Mesenchymal stem cell (in vitro differentiated cells and primary cell): Measurements from ENCODE around the gene BAZ2A. TPM values are rescaled to one million over a fixed set of nuclear protein-coding genes. Genes with fewer than 3 reads are reported as not detected.

Experiments
- DNase-seq: peaks from one replicate; pipeline ENCODE4 v3.0.0-alpha.2; 2013
- H2AFZ ChIP-seq: one replicate; pipeline ENCODE4 v1.6.1; 2013; ENCODE audit warnings: low read depth, mild to moderate bottlenecking, control low read depth, inconsistent platforms, low read length, moderate library complexity
- H2AK5ac ChIP-seq: 2 replicates; pipeline ENCODE4 v1.6.1; 2013; ENCODE audit warnings: low read length, moderate library complexity, mild to moderate bottlenecking, inconsistent platforms; ENCODE audit not compliant: severe bottlenecking
- H2BK120ac ChIP-seq: one replicate; pipeline ENCODE4 v1.6.1; 2013; ENCODE audit warnings: low read depth, mild to moderate bottlenecking, inconsistent platforms, low read length, moderate library complexity
- H2BK12ac ChIP-seq, 2 experiments: one replicate each; pipeline ENCODE4 v1.6.1; 2013; ENCODE audit warnings: inconsistent platforms in 2 of 2, low read length in 2 of 2, mild to moderate bottlenecking in 2 of 2, moderate library complexity in 2 of 2, control low read depth in 1 of 2
- H2BK15ac ChIP-seq: one replicate; pipeline ENCODE4 v1.6.1; 2013; ENCODE audit warnings: mild to moderate bottlenecking, low read depth, inconsistent platforms; ENCODE audit not compliant: poor library complexity, severe bottlenecking
- H2BK5ac ChIP-seq: 2 replicates; pipeline ENCODE4 v1.6.1; 2013; ENCODE audit warnings: low read depth, mild to moderate bottlenecking, low read length, control low read depth, inconsistent platforms; ENCODE audit not compliant: poor library complexity, severe bottlenecking
- H3K14ac ChIP-seq, 2 experiments: one replicate each; pipeline ENCODE4 v1.6.1; 2013; ENCODE audit warnings: inconsistent platforms in 2 of 2, low read length in 2 of 2, control low read depth in 1 of 2, mild to moderate bottlenecking in 1 of 2, moderate library complexity in 1 of 2
- H3K18ac ChIP-seq, 2 experiments: one replicate each; pipeline ENCODE4 v1.6.1; 2013; ENCODE audit warnings: inconsistent platforms in 2 of 2, low read length in 2 of 2, control low read depth in 1 of 2, low read depth in 1 of 2, mild to moderate bottlenecking in 1 of 2
- H3K23ac ChIP-seq, 2 experiments: one replicate each; pipeline ENCODE4 v1.6.1; 2013; ENCODE audit warnings: inconsistent platforms in 2 of 2, low read length in 2 of 2, mild to moderate bottlenecking in 2 of 2, moderate library complexity in 2 of 2, control low read depth in 1 of 2
- H3K27ac ChIP-seq: 2 replicates; pipeline ENCODE4 v1.5.1; 2013; ENCODE audit warnings: mild to moderate bottlenecking, moderate library complexity, low read length, control low read depth, inconsistent platforms; ENCODE audit not compliant: poor library complexity, severe bottlenecking
- H3K27me3 ChIP-seq, 2 experiments: 2 replicates each; pipeline versions ENCODE4 v1.6.1 to v1.7.0; 2013; ENCODE audit warnings: low read length in 2 of 2, mild to moderate bottlenecking in 2 of 2, moderate library complexity in 2 of 2, control low read depth in 1 of 2, inconsistent platforms in 1 of 2; ENCODE audit not compliant: control insufficient read depth in 1 of 2, insufficient read depth in 1 of 2
- H3K36me3 ChIP-seq, 2 experiments: 2 replicates each; pipeline versions ENCODE4 v1.6.1 to v1.7.0; 2013; ENCODE audit warnings: low read length in 2 of 2, control low read depth in 1 of 2, inconsistent platforms in 1 of 2, low read depth in 1 of 2, mild to moderate bottlenecking in 1 of 2; ENCODE audit not compliant: insufficient read depth in 2 of 2, control insufficient read depth in 1 of 2
- H3K4ac ChIP-seq, 2 experiments: one replicate each; pipeline ENCODE4 v1.6.1; 2013; ENCODE audit warnings: inconsistent platforms in 2 of 2, low read length in 2 of 2, mild to moderate bottlenecking in 2 of 2, moderate library complexity in 2 of 2, control low read depth in 1 of 2, low read depth in 1 of 2
- H3K4me1 ChIP-seq: 2 replicates; pipeline ENCODE4 v1.6.1; 2013; ENCODE audit warnings: low read depth, low read length, control low read depth; ENCODE audit not compliant: control insufficient read depth, insufficient read depth
- H3K4me2 ChIP-seq: 2 replicates; pipeline ENCODE4 v1.6.1; 2013; ENCODE audit warnings: low read length, mild to moderate bottlenecking, inconsistent platforms; ENCODE audit not compliant: poor library complexity, severe bottlenecking
- H3K4me3 ChIP-seq, 2 experiments: 2 replicates each; pipeline versions ENCODE4 v1.5.1 to v1.7.0; 2013; ENCODE audit warnings: low read length in 2 of 2, mild to moderate bottlenecking in 2 of 2, control low read depth in 1 of 2, low read depth in 1 of 2; ENCODE audit not compliant: insufficient read depth in 1 of 2
- H3K79me1 ChIP-seq: replicated peaks from 2 replicates; pipeline ENCODE4 v1.6.1; 2013; ENCODE audit warnings: mild to moderate bottlenecking, control low read depth, low read length, inconsistent platforms; ENCODE audit not compliant: poor library complexity, severe bottlenecking
- H3K9ac ChIP-seq: 2 replicates; pipeline ENCODE4 v1.7.0; 2013; ENCODE audit warnings: mild to moderate bottlenecking, low read length, moderate library complexity
- H3K9me3 ChIP-seq: 2 replicates; pipeline ENCODE4 v1.7.0; 2013; ENCODE audit warnings: mild to moderate bottlenecking, low read length; ENCODE audit not compliant: control insufficient read depth
- H4K8ac ChIP-seq: one replicate; pipeline ENCODE4 v1.6.1; 2013; ENCODE audit warnings: inconsistent platforms, mild to moderate bottlenecking, low read length, moderate library complexity
- H4K91ac ChIP-seq: one replicate; pipeline ENCODE4 v1.6.1; 2013; ENCODE audit warnings: mild to moderate bottlenecking, low read length, inconsistent platforms
- WGBS: methylation state at CpG from one replicate; pipeline ENCODE4 v1.1.7; 2013; ENCODE audit warnings: mixed read lengths; 5-methylcytosine and 5-hydroxymethylcytosine counted together
- polyA plus RNA-seq, 2 experiments: library from polyadenylated mRNA; stranded (reverse); fragments of 200-250 nt; gene quantifications; one replicate each; pipeline ENCODE4 v1.2.3, GENCODE V29; 2013

The BAZ2A gene
- polyA plus RNA-seq (2013, experiment 1 of 2): 80.3 TPM
- 69.0 TPM for polyA plus RNA-seq (2013, experiment 2 of 2)

DNA sequence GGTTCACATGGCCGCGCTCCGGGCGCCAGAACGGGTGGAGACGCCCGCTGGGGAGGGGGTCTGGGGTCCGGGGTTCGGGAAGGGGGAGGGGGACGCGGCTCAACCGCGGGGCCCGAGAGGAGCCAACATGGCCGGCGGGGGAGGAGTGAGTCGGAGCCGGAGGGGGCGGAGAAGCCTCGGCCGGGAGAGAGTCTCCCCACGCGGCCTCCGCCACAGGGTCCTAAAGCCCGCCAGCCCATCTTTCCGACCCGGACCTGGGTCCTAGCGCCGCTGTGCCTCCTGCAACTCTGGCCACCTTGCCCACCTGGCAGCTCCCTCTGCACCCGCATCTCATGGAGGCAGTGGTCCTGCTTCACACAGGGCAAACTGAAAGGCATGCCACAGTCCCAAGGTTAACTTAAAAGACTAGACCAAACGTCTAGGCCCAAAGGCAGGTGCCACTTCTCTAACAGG is at the start of gene BAZ2A:
Gene BAZ2A, minus strand, starts transcription at position 147 of the 453 bp plus-strand sequence. CDS start 12,796 bp downstream, outside the sequence.
- no peaks in the 10 kb centered on the region for H3K27me3 ChIP-seq
- peak within 1 kb of the TSS; percentile 39 for H2AK5ac ChIP-seq
- peak within 1 kb of the TSS; percentile 96 for H3K9ac ChIP-seq
- H3K4me3 ChIP-seq: peak within 1 kb of the TSS; percentile 93 to 97
- peak within 1 kb of the TSS; percentile 71 to 97 for H3K23ac ChIP-seq
- no peak within 1 kb of the TSS for H2AFZ ChIP-seq
- peak; percentile 86 for DNase-seq
- peak within 1 kb of the TSS; percentile 89 to 98 for H3K4ac ChIP-seq
- H3K79me1 ChIP-seq: peaks cover 12% of the 10 kb centered on the region
- peak within 1 kb of the TSS; percentile 80 for H4K8ac ChIP-seq
- H3K14ac ChIP-seq: peak within 1 kb of the TSS; percentile 68 to 78
- H2BK12ac ChIP-seq: peak within 1 kb of the TSS in 1 of 2 experiments; percentile 40
- H4K91ac ChIP-seq: peak within 1 kb of the TSS; percentile 87
- H2BK5ac ChIP-seq: peak within 1 kb of the TSS; percentile 32
- H3K9me3 ChIP-seq: no peaks in the 10 kb centered on the region
- H2BK15ac ChIP-seq: peak within 1 kb of the TSS; percentile 99
- H3K4me2 ChIP-seq: peak within 1 kb of the TSS; percentile 84
- peak within 1 kb of the TSS; percentile 96 for H2BK120ac ChIP-seq
- H3K36me3 ChIP-seq: peaks cover 11 to 16% of the 10 kb centered on the region in 2 experiments
- 4% methylated on average over 16 of the region's 31 CpGs for whole genome bisulfite sequencing
- H3K4me1 ChIP-seq: peaks cover 27% of the 10 kb centered on the region
- H3K27ac ChIP-seq: peak within 1 kb of the TSS; percentile 55
- peak within 1 kb of the TSS; percentile 94 to 97 for H3K18ac ChIP-seq

DNA sequence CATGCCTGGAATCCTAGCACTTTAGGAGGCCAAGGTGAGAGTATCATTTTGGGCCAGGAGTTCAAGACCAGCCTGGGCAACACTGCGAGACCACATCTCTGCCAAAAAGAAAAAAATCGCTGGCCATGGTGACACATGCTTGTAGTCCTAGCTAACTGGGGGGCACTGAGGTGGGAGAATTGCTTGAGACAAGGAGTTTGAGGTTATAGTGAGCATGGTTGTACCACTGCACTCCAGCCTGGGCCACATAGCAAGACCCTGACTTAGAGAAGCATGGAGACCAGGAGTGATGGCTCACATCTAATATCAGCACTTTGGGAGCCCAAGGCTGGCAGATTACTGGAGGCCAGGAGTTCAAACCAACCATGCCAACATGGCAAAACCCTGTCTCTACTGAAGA is 48.7 kb upstream of the BAZ2A start:
- Histone ChIP-seq H3K4me3 (no peak overlapping the region), H4K91ac (no peak overlapping the region), H2BK5ac (no peak overlapping the region), H3K27me3 (no peaks in the 10 kb centered on the region), H3K9ac (no peak overlapping the region), H2BK120ac (no peak overlapping the region), H2BK12ac (no peak overlapping the region), H3K36me3 (peaks cover 23 to 27% of the 10 kb centered on the region in 2 experiments), H3K4ac (no peak overlapping the region), H3K23ac (no peak overlapping the region), H2BK15ac (no peak overlapping the region), H3K79me1 (no peaks in the 10 kb centered on the region), H2AK5ac (no peak overlapping the region), H3K18ac (no peak overlapping the region), H4K8ac (no peak overlapping the region), H3K4me2 (no peak overlapping the region), H3K4me1 (peaks cover 8% of the 10 kb centered on the region), H2AFZ (no peak overlapping the region), H3K9me3 (no peaks in the 10 kb centered on the region), H3K14ac (no peak overlapping the region), H3K27ac (no peak overlapping the region)
- WGBS: 93% methylated on average over 2 of the region's 2 CpGs
- DNase-seq: no peak

DNA sequence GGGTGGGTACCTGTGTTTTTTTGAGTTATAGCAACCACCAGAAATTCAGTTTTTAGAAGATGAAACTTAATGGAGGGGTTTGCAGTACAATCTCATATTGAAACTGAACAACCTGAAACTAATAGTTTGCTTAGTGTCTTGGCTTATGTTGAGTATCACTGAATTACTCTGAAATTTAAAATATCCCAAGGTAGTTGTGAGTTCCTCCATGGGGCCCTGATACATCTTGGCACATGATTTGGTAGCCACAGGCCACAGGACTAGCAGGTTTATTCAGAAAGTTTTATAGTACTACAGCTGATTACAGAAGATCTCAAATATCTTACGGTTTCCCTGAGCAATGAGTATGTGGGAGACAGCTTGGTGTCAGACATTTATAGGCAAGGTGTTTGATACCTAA is 47.6 kb upstream of the BAZ2A start:
- Histone ChIP-seq H4K91ac (no peak overlapping the region), H3K4me1 (peaks cover 5% of the 10 kb centered on the region), H2BK5ac (no peak overlapping the region), H4K8ac (no peak overlapping the region), H3K27me3 (no peaks in the 10 kb centered on the region), H3K14ac (no peak overlapping the region), H3K27ac (no peak overlapping the region), H3K9ac (peak overlapping the region; percentile 41), H2BK120ac (no peak overlapping the region), H3K9me3 (no peaks in the 10 kb centered on the region), H3K23ac (no peak overlapping the region), H3K79me1 (no peaks in the 10 kb centered on the region), H3K4me3 (no peak overlapping the region), H3K4ac (no peak overlapping the region), H2AFZ (no peak overlapping the region), H3K4me2 (no peak overlapping the region), H3K18ac (no peak overlapping the region), H3K36me3 (peaks cover 15 to 29% of the 10 kb centered on the region in 2 experiments), H2BK15ac (no peak overlapping the region), H2AK5ac (no peak overlapping the region), H2BK12ac (no peak overlapping the region)
- no peak for DNase-seq
- no CpG with 5 or more reads among the region's 1 CpG for WGBS

DNA sequence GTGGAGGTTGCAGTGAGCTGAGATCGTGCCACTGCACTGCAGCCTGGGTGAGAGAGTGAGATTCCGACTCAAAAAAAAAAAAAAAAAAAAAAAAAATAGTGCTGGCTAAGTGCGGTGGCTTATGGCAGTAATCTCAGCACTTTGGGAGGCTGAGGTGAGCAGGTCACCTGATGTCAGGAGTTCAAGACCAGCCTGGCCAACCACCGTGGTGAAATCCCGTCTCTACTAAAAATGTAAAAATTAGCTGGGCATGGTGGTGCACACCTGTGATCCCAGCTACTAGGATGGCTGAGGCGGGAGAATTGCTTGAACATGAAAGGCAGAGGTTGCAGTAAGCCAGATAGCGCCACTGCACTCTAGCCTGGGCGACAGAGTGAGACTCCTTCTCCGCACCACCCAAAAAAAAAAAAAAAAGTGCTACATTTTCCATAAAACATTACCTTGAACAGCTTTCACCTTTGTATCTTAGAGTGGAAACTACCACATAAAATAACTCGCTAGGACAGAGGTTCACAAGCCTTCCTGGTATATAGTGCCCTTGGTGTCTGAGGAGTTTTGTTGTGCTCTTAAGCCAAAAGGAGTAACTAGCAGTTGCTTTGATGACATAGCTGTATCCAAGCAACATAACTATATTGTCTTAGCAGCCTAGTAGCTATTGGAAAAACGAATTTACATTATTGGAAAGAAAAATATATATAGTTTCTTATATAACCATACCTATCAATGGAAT is 46.9 kb upstream of the BAZ2A start:
- Histone ChIP-seq H3K36me3 (peaks cover 15 to 36% of the 10 kb centered on the region in 2 experiments), H3K4me2 (no peak overlapping the region), H3K4me3 (no peak overlapping the region), H3K23ac (no peak overlapping the region), H4K91ac (no peak overlapping the region), H3K14ac (no peak overlapping the region), H3K9me3 (no peaks in the 10 kb centered on the region), H2AK5ac (no peak overlapping the region), H3K27me3 (no peaks in the 10 kb centered on the region), H2BK120ac (no peak overlapping the region), H2BK12ac (no peak overlapping the region), H3K27ac (no peak overlapping the region), H4K8ac (no peak overlapping the region), H3K4ac (no peak overlapping the region), H3K18ac (no peak overlapping the region), H2AFZ (no peak overlapping the region), H2BK5ac (no peak overlapping the region), H3K79me1 (no peaks in the 10 kb centered on the region), H2BK15ac (no peak overlapping the region), H3K9ac (peak overlapping the region; percentile 41), H3K4me1 (peaks cover 5% of the 10 kb centered on the region)
- no peak for DNase-seq
- 94% methylated on average over 10 of the region's 11 CpGs for WGBS
